Spleen (tissue), 11 donors: ENCODE data around the gene TEX14. TPM values are rescaled to one million over a fixed set of nuclear protein-coding genes. Genes with fewer than 3 reads are reported as not detected.
A peak's percentile ranks its signal among the peaks of the same experiment; 100 is the strongest.

Experiments
- DNase-seq: peaks from one replicate; pipeline ENCODE4 v3.0.0-alpha.2; 2020
- H3K27ac ChIP-seq, 8 donors: fragments of 200-600 bp; sonication (generic) in 7 of 8; 1 replicate in 4 of 8; 2 replicates in 4 of 8; pipeline versions ENCODE4 v1.5.0 to v1.8.0; 2016 to 2021; ENCODE audit warnings: inconsistent platforms in 4 of 8, mild to moderate bottlenecking in 4 of 8, moderate library complexity in 1 of 8
- H3K27me3 ChIP-seq, 7 donors: fragments of 200-600 bp; sonication (generic) in 6 of 7; replicated peaks in 1 of 7; 1 replicate in 4 of 7; 2 replicates in 3 of 7; pipeline versions ENCODE4 v1.5.0 to v1.8.0; 2016 to 2021; ENCODE audit warnings: inconsistent platforms in 3 of 7, mild to moderate bottlenecking in 1 of 7
- H3K36me3 ChIP-seq, 6 donors: fragments of 200-600 bp; sonication (generic) in 5 of 6; 1 replicate in 4 of 6; 2 replicates in 2 of 6; pipeline versions ENCODE4 v1.5.0 to v1.8.0; 2016 to 2021; ENCODE audit warnings: inconsistent platforms in 2 of 6
- H3K4me1 ChIP-seq, 6 donors: fragments of 200-600 bp; sonication (generic) in 5 of 6; 1 replicate in 3 of 6; 2 replicates in 3 of 6; pipeline versions ENCODE4 v1.5.0 to v1.8.0; 2016 to 2021; ENCODE audit warnings: inconsistent platforms in 3 of 6
- H3K4me3 ChIP-seq, 8 donors: fragments of 200-600 bp; sonication (generic) in 7 of 8; 1 replicate in 4 of 8; 2 replicates in 4 of 8; pipeline versions ENCODE4 v1.5.0 to v1.8.0; 2016 to 2021; ENCODE audit warnings: inconsistent platforms in 4 of 8, mild to moderate bottlenecking in 4 of 8, moderate library complexity in 2 of 8
- H3K9me3 ChIP-seq, 8 donors: fragments of 200-600 bp; sonication (generic) in 7 of 8; 1 replicate in 4 of 8; 2 replicates in 4 of 8; pipeline versions ENCODE4 v1.5.0 to v1.8.0; 2016 to 2021; ENCODE audit warnings: inconsistent platforms in 4 of 8
- CTCF ChIP-seq, 11 experiments: fragments of 200-600 bp in 7 of 11; fragments of 450-650 bp in 4 of 11; sonication (generic) in 4 of 11; IDR thresholded peaks in 8 of 11; conservative IDR thresholded peaks in 3 of 11; 1 replicate in 7 of 11; 2 replicates in 4 of 11; pipeline versions ENCODE4 v1.4.0 to v1.8.0; 2016 to 2021; ENCODE audit warnings: antibody characterized with exemption in 11 of 11, inconsistent platforms in 4 of 11, mild to moderate bottlenecking in 1 of 11
- POLR2A ChIP-seq, 3 donors: fragments of 450-650 bp; IDR thresholded peaks; one replicate each; pipeline ENCODE4 v1.5.1; 2017; ENCODE audit warnings: antibody characterized with exemption in 3 of 3, mild to moderate bottlenecking in 1 of 3
- POLR2AphosphoS5 ChIP-seq, 3 donors: sonication (generic); formaldehyde crosslinking; IDR thresholded peaks; one replicate each; pipeline ENCODE4 v1.5.1; 2017; ENCODE audit warnings: antibody characterized with exemption in 3 of 3
- WGBS, 5 donors: extraction: QIAGEN DNeasy Blood & Tissue Kit in 3 of 5; methylation state at CpG; one replicate each; pipeline versions ENCODE4 v1.1.5 to v1.1.7; 2013 to 2018; 5-methylcytosine and 5-hydroxymethylcytosine counted together
- intact Hi-C: fragments of 100-400 bp; cut with DNase I; formaldehyde crosslinking; loops from one replicate; pipeline ENCODE4 v1.15.0; 2023; ENCODE audit warnings: low total_unique reads
- polyA plus RNA-seq, 3 donors: library from polyadenylated mRNA; stranded (reverse); fragments of 200-250 nt; gene quantifications; one replicate each; pipeline ENCODE4 v1.2.1, GENCODE V29; 2013
- total RNA-seq, 7 donors: library from RNA; depleted of rRNA in 3 of 7; stranded (reverse); fragments of >200 nt in 3 of 7; fragmentation: NEBNext Ultra II Directional in 4 of 7; extraction: Animal tissue kit (Norgen Biotek cat#: 25700) in 4 of 7; gene quantifications; one replicate each; pipeline versions ENCODE4 v1.1.0 to v1.2.1, GENCODE V29; 2016 to 2021
- donor health status: healthy with polysubstance abuse.
- donor health status: DM: no; HTN: no; CAD: no; lungs with moderate emphysema.
- donor health status: DM: no; HTN: no; CAD: no.
- donor health status: Bipolar disorder and iron deficiency.
- donor health status: healthy.
- donor health status: DM: no; HTN: no; CAD: no.
- donor health status: DM: yes; HTN: yes; CAD: no.

TEX14 gene
- total and polyA plus RNA-seq, 10 donors: 0.17 to 0.70 (median 0.39) TPM; not detected in 1

- Histone ChIP-seq H3K4me1 (peaks cover 0 to 68% (median 22%) of the 10 kb centered on the region in 6 donors), H3K27me3 (peaks cover 0 to 30% (median 0%) of the 10 kb centered on the region in 7 donors), H3K27ac (peak overlapping the region in 4 of 8 donors; percentile 51 to 74 (median 71)), H3K36me3 (no peaks in the 10 kb centered on the region), H3K4me3 (peak overlapping the region in 6 of 8 donors; percentile 43 to 83 (median 53)), H3K9me3 (no peaks in the 10 kb centered on the region)
- TF ChIP-seq POLR2AphosphoS5 (IDR thresholded peaks at IDR 0.05): no peak
- no peak for TF ChIP-seq POLR2A (IDR thresholded peaks at IDR 0.05)
- TF ChIP-seq CTCF (IDR thresholded peaks at IDR 0.05 in 8 of 11, conservative IDR thresholded peaks at IDR 0.05 in 3 of 11): no peak
- WGBS, 5 donors: 65 to 80% (median 71%) methylated on average over 3 of the region's 3 CpGs
- intact Hi-C loops: no loop called here
- no peak for DNase-seq
These were observed 159.3 kb downstream of the TEX14 start for GRCh38 chr17:58532555-58532951.

GRCh38 chr17:58531661-58532554 lies 159.9 kb downstream of the TEX14 start:
- H3K4me3 ChIP-seq: peak overlapping the region; percentile 17 to 83 (median 48)
- peaks cover 0 to 75% (median 26%) of the 10 kb centered on the region in 6 donors for H3K4me1 ChIP-seq
- H3K9me3 ChIP-seq: no peaks in the 10 kb centered on the region
- no peaks in the 10 kb centered on the region for H3K36me3 ChIP-seq
- WGBS, 5 donors: 3 to 5% (median 4%) methylated on average over 26 to 82 of the region's 82 CpGs
- peak in 2 of 3 donors; percentile 49 to 62 for TF ChIP-seq POLR2AphosphoS5 (IDR thresholded peaks at IDR 0.05)
- no peak for TF ChIP-seq CTCF (IDR thresholded peaks at IDR 0.05 in 8 of 11, conservative IDR thresholded peaks at IDR 0.05 in 3 of 11)
- DNase-seq: peak; percentile 91
- intact Hi-C loops: no loop called here
- peak overlapping the region in 6 of 8 donors; percentile 26 to 74 (median 70) for H3K27ac ChIP-seq
- H3K27me3 ChIP-seq: peaks cover 0 to 30% (median 0%) of the 10 kb centered on the region in 7 donors

- Histone ChIP-seq H3K4me1 (peaks cover 0 to 79% (median 28%) of the 10 kb centered on the region in 6 donors), H3K27me3 (peaks cover 0 to 30% (median 0%) of the 10 kb centered on the region in 7 donors), H3K4me3 (peak overlapping the region; percentile 17 to 83 (median 48)), H3K27ac (peak overlapping the region in 5 of 8 donors; percentile 51 to 74 (median 70)), H3K36me3 (no peaks in the 10 kb centered on the region), H3K9me3 (no peaks in the 10 kb centered on the region)
- no peak for DNase-seq
- TF ChIP-seq CTCF (IDR thresholded peaks at IDR 0.05 in 8 of 11, conservative IDR thresholded peaks at IDR 0.05 in 3 of 11): no peak
- no peak for TF ChIP-seq POLR2AphosphoS5 (IDR thresholded peaks at IDR 0.05)
- TF ChIP-seq POLR2A (IDR thresholded peaks at IDR 0.05): no peak
- WGBS, 5 donors: 59 to 80% (median 69%) methylated on average over 1 to 3 of the region's 3 CpGs
- intact Hi-C loops: no loop called here
These were observed 160.7 kb downstream of the TEX14 start for GRCh38 chr17:58531122-58531521.

- H3K4me3 ChIP-seq: peak overlapping the region in 6 of 8 donors; percentile 45 to 83 (median 54)
- TF ChIP-seq POLR2A (IDR thresholded peaks at IDR 0.05) (no peak), CTCF (IDR thresholded peaks at IDR 0.05 in 8 of 11, conservative IDR thresholded peaks at IDR 0.05 in 3 of 11) (no peak), POLR2AphosphoS5 (IDR thresholded peaks at IDR 0.05) (no peak)
- H3K27me3 ChIP-seq: peaks cover 0 to 30% (median 0%) of the 10 kb centered on the region in 7 donors
- peaks cover 0 to 83% (median 28%) of the 10 kb centered on the region in 6 donors for H3K4me1 ChIP-seq
- intact Hi-C loops: no loop called here
- 69 to 83% (median 78%) methylated on average over 2 of the region's 2 CpGs for WGBS, 5 donors
- peak overlapping the region in 5 of 8 donors; percentile 51 to 74 (median 70) for H3K27ac ChIP-seq
- DNase-seq: no peak
- no peaks in the 10 kb centered on the region for H3K9me3 ChIP-seq
- no peaks in the 10 kb centered on the region for H3K36me3 ChIP-seq
These were observed 161.2 kb downstream of the TEX14 start for GRCh38 chr17:58530655-58531054.
